DND-41 (cell line): Measurements from ENCODE around the gene RNF212.

Experiments used
- EZH2 ChIP-seq: IDR thresholded peaks from 3 replicates; pipeline ENCODE4 v1.6.1; 2012; ENCODE audit warnings: borderline replicate concordance, low read depth, mild to moderate bottlenecking, moderate library complexity, low read length, inconsistent platforms; ENCODE audit not compliant: severe bottlenecking
- TF ChIP-seq, protein P1 (sequence below): IDR thresholded peaks from 2 replicates; pipeline ENCODE4 v1.5.1; 2012; ENCODE audit warnings: borderline replicate concordance, low read length, moderate library complexity, mild to moderate bottlenecking; ENCODE audit not compliant: poor library complexity, severe bottlenecking; ENCODE audit errors: extremely low read depth

DNA sequence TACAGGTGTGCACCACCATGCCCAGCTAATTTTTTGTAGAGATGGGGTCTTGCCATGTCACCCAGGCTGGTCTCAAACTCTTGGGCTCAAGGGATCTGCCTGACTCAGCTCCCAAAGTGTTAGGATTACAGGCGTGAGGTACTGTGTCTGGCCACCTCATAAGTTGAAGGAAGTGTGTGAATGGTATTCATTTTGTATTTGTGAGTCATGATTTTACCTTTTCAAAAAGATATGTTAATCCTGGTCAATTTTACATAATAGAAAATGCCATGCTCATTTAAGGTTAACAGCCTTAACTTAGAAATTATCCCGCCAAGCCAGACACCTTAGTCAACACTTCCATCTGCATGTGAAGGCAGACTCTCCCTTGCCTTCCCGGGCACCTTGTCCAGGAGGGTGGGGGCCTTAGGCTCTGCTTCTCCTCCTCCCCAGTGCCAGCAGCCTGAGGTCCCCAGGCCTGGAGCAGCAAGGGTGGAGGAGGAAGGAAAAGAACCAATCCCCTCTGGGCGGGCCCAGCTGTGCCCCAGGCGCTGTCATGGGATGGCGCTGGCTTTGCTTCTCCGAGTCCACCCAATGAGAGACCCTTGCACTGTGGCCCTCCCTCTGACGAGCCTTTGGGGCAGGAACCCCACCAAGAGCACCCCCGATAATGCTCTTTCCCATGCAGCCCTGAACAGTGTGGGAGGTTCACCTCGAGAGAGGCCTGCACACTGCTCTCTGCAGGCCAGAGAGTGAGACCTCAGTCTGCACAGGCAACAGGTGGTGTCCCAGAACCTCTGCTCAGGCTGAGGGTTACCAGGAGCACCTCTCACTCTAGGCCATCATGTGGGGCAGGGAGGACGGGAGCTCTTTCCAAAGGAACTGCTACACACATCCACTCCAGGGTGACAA is 37.3 kb downstream of the RNF212 start:
- TF ChIP-seq, protein P1, sequence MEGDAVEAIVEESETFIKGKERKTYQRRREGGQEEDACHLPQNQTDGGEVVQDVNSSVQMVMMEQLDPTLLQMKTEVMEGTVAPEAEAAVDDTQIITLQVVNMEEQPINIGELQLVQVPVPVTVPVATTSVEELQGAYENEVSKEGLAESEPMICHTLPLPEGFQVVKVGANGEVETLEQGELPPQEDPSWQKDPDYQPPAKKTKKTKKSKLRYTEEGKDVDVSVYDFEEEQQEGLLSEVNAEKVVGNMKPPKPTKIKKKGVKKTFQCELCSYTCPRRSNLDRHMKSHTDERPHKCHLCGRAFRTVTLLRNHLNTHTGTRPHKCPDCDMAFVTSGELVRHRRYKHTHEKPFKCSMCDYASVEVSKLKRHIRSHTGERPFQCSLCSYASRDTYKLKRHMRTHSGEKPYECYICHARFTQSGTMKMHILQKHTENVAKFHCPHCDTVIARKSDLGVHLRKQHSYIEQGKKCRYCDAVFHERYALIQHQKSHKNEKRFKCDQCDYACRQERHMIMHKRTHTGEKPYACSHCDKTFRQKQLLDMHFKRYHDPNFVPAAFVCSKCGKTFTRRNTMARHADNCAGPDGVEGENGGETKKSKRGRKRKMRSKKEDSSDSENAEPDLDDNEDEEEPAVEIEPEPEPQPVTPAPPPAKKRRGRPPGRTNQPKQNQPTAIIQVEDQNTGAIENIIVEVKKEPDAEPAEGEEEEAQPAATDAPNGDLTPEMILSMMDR: no peak
- TF ChIP-seq EZH2: no peak
